ENCODE data around the gene HSPB7.
"Not testable (repeated sequence)": the region's sequence is repeated elsewhere in the genome, so short reads cannot be mapped to it uniquely, and the experiment has no call there.

Gene HSPB7

DNA sequence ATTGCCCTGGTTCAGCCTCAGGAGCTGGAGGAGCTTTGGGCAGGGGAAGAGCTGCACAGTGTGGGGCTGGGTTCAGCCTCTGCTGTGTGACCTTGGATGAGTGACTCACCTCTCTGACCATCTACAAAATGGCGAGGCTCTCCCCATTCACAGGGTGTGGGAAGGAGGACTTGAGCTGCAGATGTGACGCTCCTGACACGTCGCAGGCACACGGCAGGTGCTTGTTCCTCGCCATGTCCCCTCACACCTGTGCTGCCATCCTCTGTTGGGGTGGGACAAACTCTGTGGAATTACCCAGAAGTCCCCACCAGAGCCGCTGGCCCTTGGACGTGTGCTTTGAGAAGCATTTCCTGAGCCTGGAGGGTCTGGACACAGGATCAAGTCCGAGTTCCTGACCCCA is 3.0 kb upstream of the HSPB7 start:
- DNase-seq, result not testable (repeated sequence)

- no peak for DNase-seq
Measured at GRCh38 chr1:16020325-16020724, 2.5 kb upstream of the HSPB7 start.

DNA sequence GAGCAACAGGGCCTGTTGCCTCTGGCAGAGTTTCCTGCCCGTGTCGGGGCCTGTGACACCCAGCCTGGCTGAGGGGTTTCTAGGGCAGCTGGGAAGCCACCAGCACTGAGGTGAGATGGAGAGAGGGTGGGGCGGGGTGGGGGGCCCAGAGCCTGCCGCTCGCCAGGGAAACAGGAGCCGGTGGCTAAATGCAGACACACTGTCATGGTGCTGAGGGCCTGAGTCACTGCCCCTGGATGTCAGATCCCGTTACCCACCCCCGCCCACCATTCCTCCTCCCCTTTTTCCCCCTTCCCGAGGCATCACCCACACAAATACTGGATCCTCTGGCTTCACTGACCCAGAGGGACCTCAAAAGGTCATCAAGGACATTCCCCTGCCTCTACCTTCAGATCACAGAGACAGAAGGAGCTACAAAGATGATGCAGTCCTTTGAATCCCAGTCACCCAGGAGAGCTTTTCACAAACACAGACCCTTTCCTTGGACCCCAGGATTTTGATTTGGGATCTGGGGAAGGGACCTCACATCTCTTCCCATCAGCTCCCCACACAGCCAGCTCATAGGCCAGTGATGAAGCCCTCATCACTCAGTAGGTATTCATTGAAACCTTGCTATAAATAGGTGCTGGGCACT is 1.9 kb upstream of the HSPB7 start:
- DNase-seq, result no peak

- DNase-seq, result no peak
Measured at GRCh38 chr1:16018749-16019643, 1.2 kb upstream of the HSPB7 start.

GRCh38 chr1:16018308-16018707 is 465 bp upstream of the HSPB7 start:
- DNase-seq, result no peak

DNA sequence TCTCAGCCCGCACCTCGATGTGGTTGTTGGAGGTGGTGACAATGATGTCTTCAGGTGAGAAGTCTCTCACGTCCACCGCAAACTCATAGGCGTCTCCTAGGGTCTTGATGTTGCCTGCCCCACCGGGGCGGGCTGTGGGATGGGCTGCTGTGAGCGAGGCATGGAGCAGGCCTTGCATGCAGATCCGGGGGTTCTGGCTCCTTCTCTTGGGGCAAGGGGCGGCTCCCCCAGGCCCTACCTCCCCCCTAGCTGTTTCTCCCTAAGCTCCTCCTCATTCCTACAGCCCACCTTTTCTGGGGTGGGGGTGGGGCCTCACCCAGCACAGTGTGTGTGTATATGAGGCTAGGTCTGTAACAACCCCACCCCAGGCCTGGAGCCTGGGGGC is 775 bp downstream of the HSPB7 start:
- no peak for DNase-seq

- DNase-seq, result no peak
Measured at GRCh38 chr1:16015960-16016901, 1.6 kb downstream of the HSPB7 start.

DNA sequence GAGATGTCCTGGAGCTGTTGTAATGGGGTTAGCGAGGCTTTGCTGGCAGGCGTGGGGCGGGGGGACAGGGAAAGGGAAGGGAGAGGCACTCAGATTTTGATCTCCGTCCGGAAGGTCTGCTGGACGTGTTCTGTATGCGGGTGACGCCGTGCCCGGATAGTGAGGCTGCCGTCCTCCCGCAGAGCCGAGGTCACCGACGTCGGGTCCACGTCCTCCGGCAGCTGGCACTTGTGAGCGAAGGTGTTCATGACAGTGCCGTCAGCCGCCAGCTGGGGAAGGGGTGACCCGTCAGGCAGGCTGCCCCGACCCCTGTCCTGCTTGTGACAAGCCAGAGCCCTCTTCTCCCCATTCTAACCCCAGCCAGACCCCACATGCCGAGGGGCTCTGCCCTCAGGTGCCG is 2.4 kb downstream of the HSPB7 start:
- DNase-seq, result no peak

DNA sequence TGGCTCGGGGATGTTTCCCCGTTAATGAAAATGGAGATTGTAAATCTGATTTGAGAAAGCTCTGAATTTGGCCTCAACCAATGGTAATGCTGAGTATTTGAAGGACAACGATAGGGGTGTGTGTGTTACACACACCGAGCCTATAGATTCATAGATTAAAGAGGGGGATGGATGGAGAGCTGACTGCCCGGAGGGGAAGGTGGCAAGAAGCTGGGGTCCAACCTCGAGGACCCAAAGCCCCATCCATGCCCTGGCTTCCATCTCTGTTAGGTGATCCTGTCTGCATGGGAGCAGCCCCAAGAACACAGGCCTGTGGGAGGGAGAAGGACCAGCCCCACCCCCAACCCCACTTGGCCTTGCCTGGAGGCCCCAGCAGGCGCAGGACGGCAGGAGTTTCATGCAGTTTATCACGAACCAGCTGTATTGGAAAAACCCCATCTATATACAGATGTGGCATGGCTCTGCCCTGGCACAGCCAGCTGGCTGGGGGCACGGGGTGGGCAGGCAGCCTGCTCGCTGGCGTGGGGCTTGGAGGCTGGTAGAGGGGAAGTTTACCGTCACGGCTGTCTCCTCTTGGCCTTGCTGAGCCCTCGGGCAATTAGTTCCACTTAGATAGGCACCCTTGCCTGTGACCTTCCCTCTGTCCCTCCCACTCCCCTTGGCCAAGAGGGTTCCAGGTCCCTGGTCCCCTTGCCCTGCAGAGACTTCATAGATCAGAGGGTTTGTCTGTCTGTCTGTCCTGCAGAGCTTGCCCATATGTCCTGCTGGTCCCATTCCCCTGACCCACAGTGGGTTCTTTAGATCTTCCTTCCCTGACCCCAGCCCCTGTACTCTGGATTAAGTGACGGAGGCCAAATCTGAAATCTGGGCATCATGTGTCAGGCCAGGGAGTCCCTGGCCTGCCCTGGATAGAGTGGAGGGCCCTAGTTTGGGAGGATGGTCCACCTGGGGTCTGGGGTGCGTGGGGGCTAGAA is 3.0 kb downstream of the HSPB7 start:
- DNase-seq, result no peak

GRCh38 chr1:16013908-16014258 is 4.0 kb downstream of the HSPB7 start:
- no peak for DNase-seq

- peak; percentile 15 to 37 for DNase-seq
Measured at GRCh38 chr1:16013220-16013907, 4.5 kb downstream of the HSPB7 start.

- peak; percentile 5 to 29 for DNase-seq
Measured at GRCh38 chr1:16012590-16013219, 5.1 kb downstream of the HSPB7 start.

DNA sequence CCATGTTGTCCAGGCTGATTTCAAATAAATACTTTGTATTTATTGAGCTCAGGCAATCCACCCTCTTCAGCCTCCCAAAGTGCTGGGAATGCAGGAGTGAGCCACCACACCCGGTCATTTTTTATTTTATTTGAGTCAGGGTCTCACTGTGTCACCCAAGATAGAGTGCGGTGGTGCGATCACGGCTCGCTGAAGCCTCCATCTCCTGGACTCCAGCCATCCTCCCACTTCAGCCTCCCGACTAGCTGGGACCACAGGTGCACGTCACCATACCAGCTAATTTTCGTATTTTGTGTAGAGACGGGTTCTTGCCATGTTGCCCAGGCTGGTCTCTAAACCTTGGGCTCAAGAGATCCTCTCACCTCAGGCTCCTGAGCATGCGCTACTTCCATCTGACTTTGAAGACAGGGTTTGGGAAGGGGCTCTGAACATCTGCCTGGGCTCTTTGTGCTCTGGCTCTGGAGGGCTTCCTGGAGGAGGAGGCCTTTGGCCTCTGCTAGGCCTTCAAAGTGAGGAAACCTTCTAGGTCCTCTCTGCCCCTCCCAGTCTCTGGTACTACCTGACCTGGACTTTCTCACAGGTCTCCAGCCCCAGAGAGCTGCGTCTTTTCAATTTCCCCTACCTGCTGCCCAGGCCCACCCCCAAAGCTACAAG is 5.8 kb downstream of the HSPB7 start:
- no peak for DNase-seq

DNA sequence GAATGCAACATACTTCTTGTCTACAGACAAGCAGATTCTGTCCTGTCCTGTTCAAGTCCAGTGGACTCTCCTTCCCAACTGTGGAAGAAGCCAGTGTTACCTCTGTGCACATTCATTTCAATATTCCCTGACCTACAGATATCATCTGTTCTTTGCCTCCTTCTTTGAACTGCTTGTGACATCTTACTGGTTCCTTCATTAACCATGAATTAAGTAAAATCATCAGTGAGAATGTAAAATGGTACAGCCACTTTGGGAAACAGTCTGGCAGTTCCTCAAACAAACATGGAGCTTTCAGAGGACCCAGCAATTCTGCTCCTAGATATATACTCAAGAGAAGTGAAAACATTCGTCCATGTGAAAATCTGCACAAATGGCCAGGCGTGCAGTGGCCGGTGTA is 7.0 kb downstream of the HSPB7 start:
- no peak for DNase-seq

GRCh38 chr1:16009678-16010077 is 8.2 kb downstream of the HSPB7 start:
- no peak for DNase-seq

DNA sequence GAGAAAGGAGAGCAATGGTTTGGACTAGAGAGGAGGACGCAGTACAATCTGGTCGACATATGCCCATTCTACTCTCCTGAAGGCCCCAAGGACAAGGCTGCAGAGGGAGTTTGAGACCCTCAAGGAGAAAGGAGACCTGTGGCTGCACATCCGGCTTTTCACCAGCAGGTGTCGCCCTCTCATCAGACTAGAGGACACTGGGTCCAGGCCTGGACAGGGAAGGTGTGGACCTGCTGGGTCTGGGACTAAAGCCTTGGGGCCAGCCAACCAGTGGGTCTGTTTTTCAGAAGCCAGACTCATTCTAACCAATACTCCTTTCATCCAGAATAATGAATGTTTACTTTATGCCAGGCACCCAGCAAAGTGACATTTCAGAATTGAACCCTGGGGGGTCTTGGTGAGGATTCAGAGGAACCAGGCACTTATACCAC is 8.8 kb downstream of the HSPB7 start:
- DNase-seq, result peak; percentile 70 to 71

DNA sequence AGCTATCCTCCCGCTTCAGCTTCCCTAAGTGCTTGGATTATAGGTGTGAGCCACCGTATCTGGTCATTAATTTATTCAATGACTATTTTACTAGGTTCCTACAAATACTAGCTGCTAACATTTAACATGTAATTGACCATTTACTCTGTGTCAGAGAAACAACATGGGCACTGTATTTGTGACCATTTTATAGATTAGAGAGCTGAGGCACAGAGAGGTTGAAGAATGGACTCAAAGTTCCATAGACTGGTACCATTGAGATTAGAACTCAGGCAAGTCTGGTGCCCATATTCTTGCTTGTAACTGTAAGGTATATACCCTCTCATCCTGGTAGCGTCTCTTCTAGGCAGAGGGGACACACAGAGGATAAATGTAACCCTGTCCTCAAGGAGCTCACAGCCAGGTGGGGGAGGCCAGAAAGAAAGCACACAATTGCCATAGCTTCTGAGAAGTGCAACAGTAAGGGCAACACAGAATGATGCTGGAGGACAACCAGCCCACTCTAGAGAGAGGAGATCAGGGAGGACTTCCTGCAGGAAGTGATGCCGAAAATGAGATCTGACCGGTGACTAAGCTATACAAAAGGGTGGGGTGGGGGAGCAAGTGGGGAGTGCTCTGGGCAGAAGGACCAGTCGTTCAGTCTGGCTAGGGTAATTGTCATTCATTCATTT is 10.0 kb downstream of the HSPB7 start:
- no peak for DNase-seq

GRCh38 chr1:16006552-16007485 is 11.0 kb downstream of the HSPB7 start:
- no peak for DNase-seq

- no peak for DNase-seq
Measured at GRCh38 chr1:16006010-16006409, 11.8 kb downstream of the HSPB7 start.
